ENCODE results near the gene CDK4.

- TF ChIP-seq POLR2A (IDR thresholded peaks at IDR 0.05; ENCODE audit: low read depth, low read length): no peak
- no peak for TF ChIP-seq TAF1 (IDR thresholded peaks at IDR 0.05; ENCODE audit: borderline replicate concordance, low read depth, low read length)
- TF ChIP-seq POLR2AphosphoS5 (IDR thresholded peaks at IDR 0.05; ENCODE audit: low read depth, low read length): no peak
Measured at GRCh38 chr12:57769594-57769993, 17.5 kb upstream of the CDK4 start.
